ENCODE results near the gene CEP250.
A peak's percentile ranks its signal among the peaks of the same experiment; 100 is the strongest.

CEP250 gene

DNA sequence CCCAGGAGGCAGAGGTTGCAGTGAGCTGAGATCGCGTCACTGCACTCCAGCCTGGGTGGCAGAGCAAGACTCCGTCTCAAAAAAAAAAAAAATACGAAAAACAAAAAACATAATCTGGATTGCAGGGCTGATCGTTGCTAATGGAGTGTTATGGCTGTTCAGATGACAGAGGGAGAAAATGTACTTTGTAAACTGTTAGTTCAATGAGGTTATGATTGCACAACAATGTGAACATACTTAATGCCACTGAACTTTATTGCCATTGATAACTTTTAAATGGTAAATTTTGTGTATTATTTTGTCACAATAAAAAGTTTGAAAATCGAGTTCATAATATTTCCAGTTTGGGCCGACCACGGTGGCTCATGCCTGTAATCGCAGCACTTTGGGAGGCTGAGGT lies 63.6 kb downstream of the CEP250 start:
- Histone ChIP-seq H3K4me1 (ENCODE audit: low read depth, poor library complexity, severe bottlenecking) (no peaks in the 10 kb centered on the region), H3K79me2 (ENCODE audit: insufficient read depth, low read depth) (no peaks in the 10 kb centered on the region)
- TF ChIP-seq, protein P1, sequence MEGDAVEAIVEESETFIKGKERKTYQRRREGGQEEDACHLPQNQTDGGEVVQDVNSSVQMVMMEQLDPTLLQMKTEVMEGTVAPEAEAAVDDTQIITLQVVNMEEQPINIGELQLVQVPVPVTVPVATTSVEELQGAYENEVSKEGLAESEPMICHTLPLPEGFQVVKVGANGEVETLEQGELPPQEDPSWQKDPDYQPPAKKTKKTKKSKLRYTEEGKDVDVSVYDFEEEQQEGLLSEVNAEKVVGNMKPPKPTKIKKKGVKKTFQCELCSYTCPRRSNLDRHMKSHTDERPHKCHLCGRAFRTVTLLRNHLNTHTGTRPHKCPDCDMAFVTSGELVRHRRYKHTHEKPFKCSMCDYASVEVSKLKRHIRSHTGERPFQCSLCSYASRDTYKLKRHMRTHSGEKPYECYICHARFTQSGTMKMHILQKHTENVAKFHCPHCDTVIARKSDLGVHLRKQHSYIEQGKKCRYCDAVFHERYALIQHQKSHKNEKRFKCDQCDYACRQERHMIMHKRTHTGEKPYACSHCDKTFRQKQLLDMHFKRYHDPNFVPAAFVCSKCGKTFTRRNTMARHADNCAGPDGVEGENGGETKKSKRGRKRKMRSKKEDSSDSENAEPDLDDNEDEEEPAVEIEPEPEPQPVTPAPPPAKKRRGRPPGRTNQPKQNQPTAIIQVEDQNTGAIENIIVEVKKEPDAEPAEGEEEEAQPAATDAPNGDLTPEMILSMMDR (conservative IDR thresholded peaks at IDR 0.05; ENCODE audit: low read depth, low read length) = no peak

DNA sequence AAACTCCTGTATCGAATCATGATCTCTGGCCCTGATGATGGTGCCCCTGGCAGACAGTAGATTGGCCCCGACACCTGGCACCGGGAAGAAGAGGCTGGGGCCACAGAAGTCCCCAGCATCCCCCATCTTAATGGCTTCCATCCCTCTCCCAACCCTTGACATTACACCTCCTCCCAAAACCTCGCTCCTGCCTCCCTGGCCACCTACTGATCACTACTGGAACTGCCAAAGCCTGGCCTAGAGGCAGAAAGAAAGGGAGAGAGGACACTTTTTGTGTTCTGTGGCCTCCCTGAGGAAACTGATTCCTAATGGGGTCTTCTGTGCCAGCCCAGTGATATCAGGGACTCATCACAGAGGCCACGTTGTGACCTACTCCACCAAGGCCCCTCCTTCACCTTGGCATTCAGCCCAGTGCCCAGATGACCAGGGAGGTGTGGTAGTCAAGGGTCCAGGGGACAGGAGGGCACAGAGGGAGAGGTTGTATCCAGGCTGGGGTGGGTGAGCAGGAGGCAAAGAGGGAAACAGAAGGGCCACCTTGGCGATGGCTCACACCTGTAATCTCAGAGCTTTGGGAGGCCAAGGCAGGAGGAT lies 68.0 kb downstream of the CEP250 start:
- Histone ChIP-seq H3K9ac (no peak overlapping the region), H3K27me3 (ENCODE audit: insufficient read depth, low read depth) (no peaks in the 10 kb centered on the region), H3K27ac (no peak overlapping the region), H3K4me3 (IDR thresholded peaks at IDR 0.05; ENCODE audit: insufficient read depth, low read depth, low read length) (no peak overlapping the region), H3K36me3 (ENCODE audit: insufficient read depth) (no peaks in the 10 kb centered on the region), H4K20me1 (ENCODE audit: insufficient read depth) (no peaks in the 10 kb centered on the region), H3K4me2 (no peak overlapping the region), H3K4me1 (ENCODE audit: low read depth, poor library complexity, severe bottlenecking) (no peaks in the 10 kb centered on the region), H3K79me2 (ENCODE audit: insufficient read depth, low read depth) (no peaks in the 10 kb centered on the region), H2AFZ (ENCODE audit: low read depth) (no peak overlapping the region)
- TF ChIP-seq, protein P1 (conservative IDR thresholded peaks at IDR 0.05; ENCODE audit: low read depth, low read length) = peak; percentile 87

More for the DNA sequence above, 63.6 kb downstream of the CEP250 start:
- Histone ChIP-seq H3K27ac (no peak overlapping the region), H3K4me2 (no peak overlapping the region), H3K9ac (no peak overlapping the region), H3K4me3 (IDR thresholded peaks at IDR 0.05; ENCODE audit: insufficient read depth, low read depth, low read length) (no peak overlapping the region), H4K20me1 (ENCODE audit: insufficient read depth) (no peaks in the 10 kb centered on the region), H2AFZ (ENCODE audit: low read depth) (no peak overlapping the region), H3K36me3 (ENCODE audit: insufficient read depth) (no peaks in the 10 kb centered on the region), H3K27me3 (ENCODE audit: insufficient read depth, low read depth) (no peaks in the 10 kb centered on the region)

DNA sequence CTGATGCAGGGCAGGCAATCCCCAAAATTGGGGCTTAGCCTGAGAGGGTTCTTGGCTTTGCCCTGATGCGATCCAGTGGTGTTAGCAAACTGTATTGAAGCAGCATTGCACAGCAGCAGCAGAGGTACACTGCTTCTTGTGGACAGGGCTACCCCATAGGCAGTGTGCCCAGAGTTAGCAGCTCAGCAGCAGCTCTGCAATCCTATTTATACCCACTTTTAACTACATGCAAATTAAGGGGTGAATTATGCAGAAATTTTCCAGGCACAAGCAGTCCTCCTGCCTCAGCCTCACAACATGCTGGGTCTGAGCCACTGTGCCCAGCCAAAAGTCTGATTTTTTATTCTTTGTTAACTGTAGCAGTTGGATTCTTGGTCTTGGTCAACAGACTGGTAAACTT lies 70.2 kb downstream of the CEP250 start:
- Histone ChIP-seq H3K9ac (no peak overlapping the region), H3K79me2 (ENCODE audit: insufficient read depth, low read depth) (no peaks in the 10 kb centered on the region)
- TF ChIP-seq, protein P1 (conservative IDR thresholded peaks at IDR 0.05; ENCODE audit: low read depth, low read length) = no peak

DNA sequence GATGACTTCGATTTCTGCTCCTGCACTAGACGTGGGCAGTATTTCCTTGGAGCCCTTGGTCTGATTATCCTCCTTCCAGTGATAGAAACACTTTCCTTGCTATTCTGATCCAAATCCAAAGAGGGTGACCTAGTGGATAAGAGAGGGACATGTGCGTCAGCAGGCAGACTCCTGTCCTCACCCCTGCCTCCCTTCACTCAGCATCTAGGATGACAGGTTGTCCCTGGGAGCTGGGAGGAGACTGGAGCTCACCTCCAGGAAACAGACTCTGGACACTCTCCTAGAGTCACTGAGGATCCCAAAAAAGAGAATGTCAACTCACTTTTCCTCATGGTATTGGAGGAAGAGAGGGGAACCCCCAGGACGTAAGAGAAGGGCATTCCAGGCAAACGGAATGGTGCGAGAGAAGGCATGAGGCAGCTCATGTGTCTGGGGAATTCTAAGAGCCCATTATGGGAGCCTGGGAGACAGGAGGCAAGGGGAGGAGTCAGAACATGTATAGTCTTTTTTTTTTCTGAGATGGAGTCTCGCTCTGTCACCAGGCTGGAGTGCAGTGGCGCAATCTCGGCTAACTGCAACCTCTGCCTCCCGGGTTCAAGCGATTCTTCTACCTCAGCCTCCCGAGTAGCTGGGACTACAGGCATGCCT lies 71.8 kb downstream of the CEP250 start:
- Histone ChIP-seq H4K20me1 (ENCODE audit: insufficient read depth) (no peaks in the 10 kb centered on the region), H3K79me2 (ENCODE audit: insufficient read depth, low read depth) (no peaks in the 10 kb centered on the region)

More for the DNA sequence above, 70.2 kb downstream of the CEP250 start:
- no peaks in the 10 kb centered on the region for H4K20me1 ChIP-seq (ENCODE audit: insufficient read depth)
- no peaks in the 10 kb centered on the region for H3K27me3 ChIP-seq (ENCODE audit: insufficient read depth, low read depth)
- H3K4me3 ChIP-seq (IDR thresholded peaks at IDR 0.05; ENCODE audit: insufficient read depth, low read depth, low read length) = no peak overlapping the region
- no peaks in the 10 kb centered on the region for H3K4me1 ChIP-seq (ENCODE audit: low read depth, poor library complexity, severe bottlenecking)
- no peaks in the 10 kb centered on the region for H3K36me3 ChIP-seq (ENCODE audit: insufficient read depth)
- H3K27ac ChIP-seq = no peak overlapping the region
- H3K4me2 ChIP-seq = no peak overlapping the region
- H2AFZ ChIP-seq (ENCODE audit: low read depth) = no peak overlapping the region

More for the DNA sequence above, 71.8 kb downstream of the CEP250 start:
- H3K27me3 ChIP-seq (ENCODE audit: insufficient read depth, low read depth) = no peaks in the 10 kb centered on the region
- H3K9ac ChIP-seq = no peak overlapping the region
- H3K4me2 ChIP-seq = no peak overlapping the region
- no peaks in the 10 kb centered on the region for H3K36me3 ChIP-seq (ENCODE audit: insufficient read depth)
- no peak overlapping the region for H3K4me3 ChIP-seq (IDR thresholded peaks at IDR 0.05; ENCODE audit: insufficient read depth, low read depth, low read length)
- TF ChIP-seq, protein P1 (conservative IDR thresholded peaks at IDR 0.05; ENCODE audit: low read depth, low read length) = no peak
- no peak overlapping the region for H2AFZ ChIP-seq (ENCODE audit: low read depth)
- H3K4me1 ChIP-seq (ENCODE audit: low read depth, poor library complexity, severe bottlenecking) = no peaks in the 10 kb centered on the region
- no peak overlapping the region for H3K27ac ChIP-seq
